ENCODE data around the gene COL28A1.

Gene COL28A1

GRCh38 chr7:7557252-7557651, 21.6 kb upstream of the COL28A1 start:
- DNase-seq, result no peak

GRCh38 chr7:7556852-7557251, 21.2 kb upstream of the COL28A1 start:
- DNase-seq, result no peak

GRCh38 chr7:7554649-7555575, 19.2 kb upstream of the COL28A1 start:
- DNase-seq, result no peak

GRCh38 chr7:7554021-7554432, 18.4 kb upstream of the COL28A1 start:
- DNase-seq, result no peak

- DNase-seq, result no peak
Measured at GRCh38 chr7:7553386-7553785, 17.7 kb upstream of the COL28A1 start.

GRCh38 chr7:7552199-7552598, 16.5 kb upstream of the COL28A1 start:
- no peak for DNase-seq

- no peak for DNase-seq
Measured at GRCh38 chr7:7550663-7551062, 15.0 kb upstream of the COL28A1 start.

GRCh38 chr7:7548407-7548806, 12.7 kb upstream of the COL28A1 start:
- DNase-seq, result no peak

GRCh38 chr7:7542251-7542835, 6.7 kb upstream of the COL28A1 start:
- no peak for DNase-seq

- no peak for DNase-seq
Measured at GRCh38 chr7:7539711-7540110, 4.0 kb upstream of the COL28A1 start.

GRCh38 chr7:7539152-7539551, 3.5 kb upstream of the COL28A1 start:
- no peak for DNase-seq

GRCh38 chr7:7537711-7538110, 2.0 kb upstream of the COL28A1 start:
- DNase-seq, result no peak

GRCh38 chr7:7536396-7537019, 835 bp upstream of the COL28A1 start:
- no peak for DNase-seq

GRCh38 chr7:7533831-7534430, 1.7 kb downstream of the COL28A1 start:
- DNase-seq, result no peak

GRCh38 chr7:7529328-7529727, 6.3 kb downstream of the COL28A1 start:
- DNase-seq, result no peak

GRCh38 chr7:7527047-7527446, 8.6 kb downstream of the COL28A1 start:
- DNase-seq, result no peak

- no peak for DNase-seq
Measured at GRCh38 chr7:7526006-7526405, 9.7 kb downstream of the COL28A1 start.

GRCh38 chr7:7524121-7524520, 11.6 kb downstream of the COL28A1 start:
- DNase-seq, result no peak

GRCh38 chr7:7522421-7522820, 13.3 kb downstream of the COL28A1 start:
- DNase-seq, result no peak

- DNase-seq, result no peak
Measured at GRCh38 chr7:7521259-7521658, 14.4 kb downstream of the COL28A1 start.

GRCh38 chr7:7519528-7519927, 16.1 kb downstream of the COL28A1 start:
- DNase-seq, result no peak

- DNase-seq, result no peak
Measured at GRCh38 chr7:7519056-7519455, 16.6 kb downstream of the COL28A1 start.

- no peak for DNase-seq
Measured at GRCh38 chr7:7517754-7518153, 17.9 kb downstream of the COL28A1 start.

GRCh38 chr7:7516662-7517061, 19.0 kb downstream of the COL28A1 start:
- DNase-seq, result no peak

Data from effector CD8-positive, alpha-beta T cell (primary cell).